ENCODE measurements around the gene FEM1A. TPM values are rescaled to one million over a fixed set of nuclear protein-coding genes. Genes with fewer than 3 reads are reported as not detected.

FEM1A gene
- total and polyA plus RNA-seq, 9 of the 15 experiments (the other 6 are each of a cell fraction or from before 2014, with no cell fraction given), result 0.08 to 19.0 (median 6.8) TPM

GRCh38 chr19:4764393-4764660 is 27.2 kb upstream of the FEM1A start (continued):
- TF ChIP-seq XRCC5 (IDR thresholded peaks at IDR 0.05; ENCODE audit: low read depth, low read length), result no peak
- no peak for TF ChIP-seq MAFG (tag; conservative IDR thresholded peaks at IDR 0.05)
- TF ChIP-seq ZNF277 (CRISPR knock-in tag; IDR thresholded peaks at IDR 0.05; ENCODE audit: borderline replicate concordance), result no peak
- TF ChIP-seq RUNX1 (IDR thresholded peaks at IDR 0.05; ENCODE audit: low read depth), result no peak
- no peak for TF ChIP-seq ATF1 (CRISPR knock-in tag; IDR thresholded peaks at IDR 0.05)
- TF ChIP-seq ATF1 (tag; IDR thresholded peaks at IDR 0.05), result no peak
- TF ChIP-seq L3MBTL2 (IDR thresholded peaks at IDR 0.05), result no peak
- no peak for TF ChIP-seq YBX1 (IDR thresholded peaks at IDR 0.05)
- TF ChIP-seq FOXA3 (CRISPR knock-in tag; conservative IDR thresholded peaks at IDR 0.05 in 1 of 2, IDR thresholded peaks at IDR 0.05 in 1 of 2), result no peak
- TF ChIP-seq RBM14 (IDR thresholded peaks at IDR 0.05; ENCODE audit: borderline replicate concordance, insufficient read depth, low read depth, low read length), result no peak
- no peak for TF ChIP-seq ZFP91 (CRISPR knock-in tag; IDR thresholded peaks at IDR 0.05)
- TF ChIP-seq HLTF (IDR thresholded peaks at IDR 0.05), result no peak
- TF ChIP-seq CTCF (IDR thresholded peaks at IDR 0.05 in 2 of 3, conservative IDR thresholded peaks at IDR 0.05 in 1 of 3; ENCODE audit: insufficient read depth in 2 of 3, low read depth in 1 of 3, low read length in 3 of 3), result no peak
